Hematopoietic multipotent progenitor cell (in vitro differentiated cells): ENCODE data around the gene RTN4. TPM values are rescaled to one million over a fixed set of nuclear protein-coding genes. Genes with fewer than 3 reads are reported as not detected.
A peak's percentile ranks its signal among the peaks of the same experiment; 100 is the strongest.

Source experiments
- DNase-seq, 3 donors: peaks; one replicate each; pipeline ENCODE4 v3.0.0-alpha.2; 2011 to 2015; ENCODE audit warnings: low read depth in 2 of 3, low spot score in 2 of 3
- total RNA-seq: library from RNA; depleted of rRNA; stranded (reverse); fragments of >200 nt; gene quantifications from one replicate; pipeline ENCODE4 v1.2.3, GENCODE V29; 2012

Gene RTN4
- total RNA-seq, 1 donor, result 69.2 TPM

DNA sequence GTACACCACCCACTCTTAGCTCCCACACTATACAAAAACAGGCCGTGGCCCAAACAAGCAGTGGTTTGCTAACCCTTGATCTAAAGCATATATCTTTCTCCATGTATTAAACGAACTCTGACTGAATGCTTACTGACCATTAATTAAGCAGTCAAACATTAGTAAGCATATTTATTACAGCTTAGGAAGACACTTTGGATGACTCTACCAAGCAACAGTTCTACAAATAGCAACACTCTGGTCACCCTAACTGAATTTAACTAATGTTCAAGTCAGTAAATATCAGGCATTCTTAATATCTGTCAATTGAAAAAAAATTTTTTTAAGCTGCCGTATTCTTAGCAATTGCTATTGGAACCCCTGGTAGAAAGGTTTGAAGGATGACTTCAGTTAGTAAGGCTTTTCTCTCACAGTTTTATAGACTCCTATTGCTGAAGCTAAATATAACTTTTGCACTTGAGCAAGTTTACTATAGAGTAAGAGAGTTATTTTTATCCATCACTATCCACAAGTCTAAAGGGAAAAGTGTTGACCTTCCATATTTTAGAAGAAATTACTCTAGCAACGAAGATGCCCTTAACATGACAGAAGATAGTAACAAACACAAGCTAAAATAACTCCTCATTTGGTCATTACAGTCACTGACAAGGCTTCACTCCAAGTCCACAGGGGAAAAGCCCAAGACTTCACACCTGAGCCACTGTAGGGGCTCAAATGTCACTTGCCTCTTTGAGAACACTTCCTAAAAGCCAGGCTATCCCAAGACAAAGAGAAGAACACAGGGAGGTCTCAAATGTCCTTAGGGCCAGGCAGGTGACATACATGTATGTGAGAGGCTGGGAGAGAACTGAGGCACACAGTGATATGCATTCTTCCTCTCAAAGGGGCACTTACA lies 74.4 kb downstream of the RTN4 start:
- DNase-seq, result no peak

GRCh38 chr2:54975175-54975574 lies 75.1 kb downstream of the RTN4 start:
- no peak for DNase-seq

DNA sequence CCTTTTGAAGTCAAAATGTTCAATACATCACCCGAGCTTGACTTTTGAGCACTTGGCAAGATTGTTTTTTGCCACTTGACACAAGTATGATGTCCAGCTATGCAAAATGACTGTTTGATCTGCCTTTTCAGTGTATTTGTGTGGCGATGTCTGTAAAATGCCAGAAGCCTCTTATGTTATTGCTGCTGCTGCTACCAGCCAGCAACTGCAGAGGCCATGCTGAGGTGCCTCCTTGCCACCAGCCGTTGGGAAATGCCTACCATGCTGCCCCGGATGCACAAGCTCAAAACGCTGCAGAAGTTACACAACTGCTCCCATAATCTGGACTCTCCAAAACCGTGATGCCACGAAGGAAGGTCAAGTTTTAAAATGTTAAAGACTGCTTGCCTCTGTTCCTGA lies 80.3 kb downstream of the RTN4 start:
- DNase-seq, result no peak

DNA sequence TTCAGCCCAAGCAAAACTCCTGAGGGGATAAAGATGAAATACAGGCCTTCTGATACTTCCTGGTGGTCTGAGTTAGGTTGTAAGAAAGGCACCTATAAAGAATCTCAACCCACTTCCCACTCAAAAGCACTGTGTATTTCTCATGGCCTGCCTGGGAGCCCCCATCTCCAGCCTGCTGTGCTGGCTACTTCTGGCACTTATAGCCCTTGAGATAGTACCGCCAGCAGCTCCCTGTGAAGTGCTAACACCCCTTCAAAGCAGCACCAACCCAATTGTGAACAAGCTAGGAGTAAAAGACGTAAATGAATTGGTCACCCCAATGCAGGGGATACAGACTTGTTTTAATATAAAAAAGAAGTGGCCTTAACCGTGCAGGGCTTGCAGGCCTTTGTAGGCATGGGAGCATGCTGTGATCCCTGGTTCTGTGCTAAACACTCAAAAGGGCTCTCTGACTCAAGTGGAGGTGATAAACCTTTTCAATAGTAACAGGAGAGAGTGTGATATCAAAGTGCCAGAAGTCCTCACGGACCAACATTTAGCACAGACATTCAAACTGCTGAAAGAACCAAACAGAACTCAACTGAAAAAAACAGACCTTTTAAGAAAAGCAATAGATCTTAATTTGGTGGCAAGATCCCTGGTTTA lies 80.8 kb downstream of the RTN4 start:
- DNase-seq, result no peak

- no peak for DNase-seq
Measured at GRCh38 chr2:54968561-54969218, 81.6 kb downstream of the RTN4 start.

DNA sequence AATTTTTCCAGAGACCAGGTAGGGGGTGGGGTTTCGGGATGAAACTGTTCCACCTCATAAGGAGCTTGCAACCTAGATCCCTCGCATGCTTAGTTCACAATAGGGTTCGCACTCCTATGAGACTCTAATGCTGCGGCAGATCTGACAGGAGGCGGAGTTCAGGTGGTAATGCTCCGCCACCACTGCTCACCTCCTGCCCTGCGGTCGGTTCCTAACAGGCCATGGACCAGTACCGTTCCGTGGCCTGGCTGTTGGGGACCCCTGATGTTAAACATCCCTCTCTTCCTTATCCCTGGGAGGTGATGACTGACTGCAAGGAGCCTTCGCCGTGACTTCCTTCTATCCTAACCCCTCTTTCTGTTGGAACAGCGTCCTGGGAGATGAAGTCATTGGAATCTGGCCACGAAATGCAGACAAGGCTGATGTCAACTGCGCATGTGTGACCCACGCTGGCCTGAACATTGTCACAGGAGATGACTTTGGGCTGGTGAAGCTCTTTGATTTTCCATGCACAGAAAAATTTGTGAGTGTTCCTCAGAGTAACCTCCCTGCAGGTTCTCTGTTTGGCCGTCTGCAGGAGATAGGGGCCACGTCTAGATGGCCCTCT lies 82.4 kb downstream of the RTN4 start:
- DNase-seq, result no peak

GRCh38 chr2:54967269-54967668 lies 83.0 kb downstream of the RTN4 start:
- no peak for DNase-seq

DNA sequence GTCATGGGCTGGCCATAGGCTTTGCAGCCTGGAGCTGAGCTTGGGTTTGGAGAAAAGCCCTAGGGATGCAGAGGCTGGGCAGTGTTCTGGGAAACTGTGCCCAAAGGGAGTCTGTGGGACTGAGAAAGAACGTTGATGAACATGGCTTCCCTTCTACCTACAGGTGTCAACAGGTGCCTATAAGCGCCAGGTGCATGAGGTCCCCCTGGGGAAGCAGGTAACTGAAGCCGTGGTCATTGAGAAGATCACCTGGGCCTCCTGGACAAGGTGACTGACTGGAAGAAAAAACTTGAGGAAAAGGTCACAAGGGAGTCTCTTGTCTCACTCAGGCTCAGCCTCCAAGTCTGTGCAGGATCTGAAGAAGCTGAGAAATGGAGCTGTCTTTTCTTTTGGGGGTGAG lies 83.4 kb downstream of the RTN4 start:
- no peak for DNase-seq

GRCh38 chr2:54966165-54966832 lies 84.0 kb downstream of the RTN4 start:
- no peak for DNase-seq

GRCh38 chr2:54965425-54965824 lies 84.8 kb downstream of the RTN4 start:
- no peak for DNase-seq

GRCh38 chr2:54964816-54965215 lies 85.4 kb downstream of the RTN4 start:
- peak in 1 of 3 donors; percentile 60 for DNase-seq

DNA sequence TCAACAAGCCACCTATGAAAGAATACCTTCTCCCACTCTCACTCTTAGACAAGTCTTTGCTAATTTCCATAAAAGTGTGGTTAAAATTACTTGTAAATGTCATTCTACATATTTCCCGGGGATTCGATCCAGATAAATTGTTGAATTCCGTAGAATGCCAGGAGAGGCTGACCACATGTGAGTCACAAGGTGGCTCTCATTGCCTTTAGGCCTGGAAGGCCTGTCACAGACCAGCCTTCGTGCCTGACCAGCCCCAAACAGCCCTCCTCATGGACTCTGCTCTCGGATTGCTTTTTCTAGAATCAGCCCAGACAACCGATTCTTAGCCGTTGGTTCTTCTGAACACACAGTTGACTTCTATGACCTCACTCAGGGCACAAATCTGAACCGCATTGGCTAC lies 86.0 kb downstream of the RTN4 start:
- no peak for DNase-seq

DNA sequence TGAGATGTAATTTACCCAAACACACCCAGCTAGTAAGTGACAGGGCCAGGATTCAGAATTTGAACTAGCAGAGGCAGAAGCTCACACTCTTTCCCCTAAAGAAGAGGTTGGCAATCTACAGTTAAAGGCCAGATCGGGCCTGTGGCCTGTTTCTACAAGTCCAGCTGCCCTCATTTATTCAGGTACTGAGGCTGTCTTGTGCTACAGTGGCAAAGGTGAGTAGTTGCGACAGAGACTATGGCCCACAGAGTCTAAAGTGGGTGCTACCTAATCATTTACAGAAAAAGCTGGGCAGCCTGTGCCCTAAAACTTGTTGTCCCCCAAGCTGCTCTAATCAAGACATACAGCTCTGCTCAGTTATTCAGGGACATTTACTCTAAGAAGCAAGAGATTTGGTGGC lies 86.8 kb downstream of the RTN4 start:
- no peak for DNase-seq

- no peak for DNase-seq
Measured at GRCh38 chr2:54962935-54963440, 87.3 kb downstream of the RTN4 start.

GRCh38 chr2:54962511-54962910 lies 87.7 kb downstream of the RTN4 start:
- no peak for DNase-seq

GRCh38 chr2:54960164-54960563 lies 90.1 kb downstream of the RTN4 start:
- no peak for DNase-seq

- DNase-seq, result peak in 1 of 3 donors; percentile 47
Measured at GRCh38 chr2:54958717-54959371, 91.4 kb downstream of the RTN4 start.

GRCh38 chr2:54957321-54957999 lies 92.8 kb downstream of the RTN4 start:
- DNase-seq, result no peak

GRCh38 chr2:54956111-54956627 lies 94.1 kb downstream of the RTN4 start:
- DNase-seq, result peak in 2 of 3 donors; percentile 18 to 65
